CD4-positive, alpha-beta memory T cell (primary cell): Measurements from ENCODE around the gene TRAPPC2. TPM values are rescaled to one million over a fixed set of nuclear protein-coding genes. Genes with fewer than 3 reads are reported as not detected.

Experiments used
- polyA plus RNA-seq, 2 donors: library from polyadenylated mRNA; unstranded; fragments of 300-500 nt; fragmentation: Illumina TruSeq; gene quantifications; one replicate each; pipeline ENCODE4 v1.2.3, GENCODE V29; 2021
- total RNA-seq, 2 experiments: library from RNA; stranded (reverse); gene quantifications; one replicate each; pipeline ENCODE4 v1.2.3, GENCODE V29; 2021

Gene TRAPPC2
- total and polyA plus RNA-seq, 4 experiments from 2014 or later, result 33.1 to 45.9 (median 38.1) TPM

Other genes starting within 250 kb of the TRAPPC2 start
- not detected for gene EGFL6, start 165.0 kb downstream of the TRAPPC2 start, total RNA-seq
- not detected for gene EGFL6, start 165.0 kb downstream of the TRAPPC2 start, polyA plus RNA-seq
- 10 to 100 TPM; 14.6 to 16.3 TPM for gene TCEANC, start 81.5 kb downstream of the TRAPPC2 start, total RNA-seq
- gene TCEANC, start 81.5 kb downstream of the TRAPPC2 start, polyA plus RNA-seq, result 10 to 100 TPM in 1 of 2 donors, 1 to 10 TPM in 1; 9.6 to 10.3 TPM
- gene RAB9A, start 45.5 kb downstream of the TRAPPC2 start, total RNA-seq, result 10 to 100 TPM; 19.9 to 22.7 TPM
- gene RAB9A, start 45.5 kb downstream of the TRAPPC2 start, polyA plus RNA-seq, result 10 to 100 TPM; 31.7 to 33.4 TPM
- 100 to 1,000 TPM; 135 TPM for gene OFD1, start 128 bp upstream of the TRAPPC2 start, total RNA-seq
- 10 to 100 TPM; 22.0 to 39.0 TPM for gene OFD1, start 128 bp upstream of the TRAPPC2 start, polyA plus RNA-seq
- gene GPM6B, start 82.5 kb upstream of the TRAPPC2 start, total RNA-seq, result not detected
- 1 to 10 TPM in 1 of 2 donors, under 1 TPM in 1; 0.39 to 1.4 TPM for gene GPM6B, start 82.5 kb upstream of the TRAPPC2 start, polyA plus RNA-seq